A673 (cell line): Measurements from ENCODE around the gene KMO.

Experiments used
- CTCF ChIP-seq: fragments of 300-800, 200-600 bp; sonication (generic); conservative IDR thresholded peaks from 2 replicates; pipeline ENCODE4 v1.5.1; 2017; ENCODE audit warnings: low read depth, mild to moderate bottlenecking, antibody characterized with exemption, low read length, moderate library complexity, mixed read lengths
- EZH2 ChIP-seq: fragments of 200-600 bp; sonication (generic); IDR thresholded peaks from 2 replicates; pipeline ENCODE4 v1.6.1; 2017; ENCODE audit warnings: borderline replicate concordance, low read depth, mild to moderate bottlenecking, mixed read lengths, antibody characterized with exemption, low read length; ENCODE audit not compliant: poor library complexity, severe bottlenecking

- TF ChIP-seq CTCF (no peak), EZH2 (no peak)
These were observed 47.3 kb downstream of the KMO start for GRCh38 chr1:241579434-241579833.
